Measurements from ENCODE around the gene IPCEF1. TPM values are rescaled to one million over a fixed set of nuclear protein-coding genes. Genes with fewer than 3 reads are reported as not detected.

The IPCEF1 gene
- total RNA-seq, 4 donors from 2014 or later = 0.42 to 9.0 (median 3.1) TPM

GRCh38 chr6:154295733-154296132 lies 60.9 kb downstream of the IPCEF1 start:
- H3K4me1 ChIP-seq = peaks cover 14% of the 10 kb centered on the region
- no peak for DNase-seq (ENCODE audit: low spot score in 2 of 2)

GRCh38 chr6:154292855-154293519 lies 63.6 kb downstream of the IPCEF1 start:
- 50% methylated on average over 4 of the region's 4 CpGs for WGBS
- Histone ChIP-seq H3K27me3 (no peaks in the 10 kb centered on the region), H3K4me3 (no peak overlapping the region), H3K36me3 (no peaks in the 10 kb centered on the region), H3K27ac (no peak overlapping the region), H3K9me3 (no peaks in the 10 kb centered on the region), H3K4me1 (peaks cover 7% of the 10 kb centered on the region)
- DNase-seq (ENCODE audit: low spot score in 2 of 2) = no peak
- TF ChIP-seq CTCF (IDR thresholded peaks at IDR 0.05) (no peak), POLR2A (IDR thresholded peaks at IDR 0.05) (no peak), EP300 (IDR thresholded peaks at IDR 0.05) (no peak), POLR2AphosphoS5 (IDR thresholded peaks at IDR 0.05) (no peak)

More at GRCh38 chr6:154295733-154296132, 60.9 kb downstream of the IPCEF1 start:
- no peaks in the 10 kb centered on the region for H3K9me3 ChIP-seq
- H3K4me3 ChIP-seq = no peak overlapping the region
- TF ChIP-seq CTCF (IDR thresholded peaks at IDR 0.05) (no peak), POLR2A (IDR thresholded peaks at IDR 0.05) (no peak), EP300 (IDR thresholded peaks at IDR 0.05) (no peak), POLR2AphosphoS5 (IDR thresholded peaks at IDR 0.05) (no peak)
- no peaks in the 10 kb centered on the region for H3K36me3 ChIP-seq
- 79% methylated on average over 4 of the region's 4 CpGs for WGBS
- H3K27me3 ChIP-seq = no peaks in the 10 kb centered on the region
- H3K27ac ChIP-seq = no peak overlapping the region

GRCh38 chr6:154292066-154292465 lies 64.5 kb downstream of the IPCEF1 start:
- Histone ChIP-seq H3K27me3 (no peaks in the 10 kb centered on the region), H3K4me3 (no peak overlapping the region), H3K9me3 (no peaks in the 10 kb centered on the region), H3K4me1 (no peaks in the 10 kb centered on the region), H3K36me3 (no peaks in the 10 kb centered on the region), H3K27ac (no peak overlapping the region)
- TF ChIP-seq POLR2A (IDR thresholded peaks at IDR 0.05) = no peak
- no peak for TF ChIP-seq POLR2AphosphoS5 (IDR thresholded peaks at IDR 0.05)
- TF ChIP-seq EP300 (IDR thresholded peaks at IDR 0.05) = no peak
- no peak for TF ChIP-seq CTCF (IDR thresholded peaks at IDR 0.05)
- DNase-seq (ENCODE audit: low spot score in 2 of 2) = no peak
- WGBS = 71% methylated on average over 3 of the region's 3 CpGs

GRCh38 chr6:154289818-154290508 lies 66.6 kb downstream of the IPCEF1 start:
- Histone ChIP-seq H3K4me1 (no peaks in the 10 kb centered on the region), H3K27me3 (no peaks in the 10 kb centered on the region), H3K4me3 (no peak overlapping the region), H3K9me3 (no peaks in the 10 kb centered on the region), H3K36me3 (no peaks in the 10 kb centered on the region), H3K27ac (no peak overlapping the region)
- no peak for DNase-seq (ENCODE audit: low spot score in 2 of 2)
- WGBS = 91% methylated on average over 6 of the region's 6 CpGs
- TF ChIP-seq POLR2A (IDR thresholded peaks at IDR 0.05) = no peak
- TF ChIP-seq POLR2AphosphoS5 (IDR thresholded peaks at IDR 0.05) = no peak
- TF ChIP-seq EP300 (IDR thresholded peaks at IDR 0.05) = no peak
- no peak for TF ChIP-seq CTCF (IDR thresholded peaks at IDR 0.05)

- Histone ChIP-seq H3K27me3 (no peaks in the 10 kb centered on the region), H3K27ac (no peak overlapping the region), H3K4me1 (no peaks in the 10 kb centered on the region), H3K4me3 (no peak overlapping the region), H3K9me3 (no peaks in the 10 kb centered on the region), H3K36me3 (no peaks in the 10 kb centered on the region)
- TF ChIP-seq EP300 (IDR thresholded peaks at IDR 0.05) = no peak
- TF ChIP-seq POLR2A (IDR thresholded peaks at IDR 0.05) = no peak
- no peak for TF ChIP-seq CTCF (IDR thresholded peaks at IDR 0.05)
- no peak for TF ChIP-seq POLR2AphosphoS5 (IDR thresholded peaks at IDR 0.05)
- 59% methylated on average over 1 of the region's 1 CpG for WGBS
- DNase-seq (ENCODE audit: low spot score in 2 of 2) = no peak
Observed at GRCh38 chr6:154285826-154286225, 70.8 kb downstream of the IPCEF1 start.

Measured in suprapubic skin (tissue), 4 donors.